ENCODE measurements around the gene GAPT.

Gene GAPT

GRCh38 chr5:58501778-58502417 is 10.7 kb downstream of the GAPT start:
- Histone ChIP-seq H2AFZ (ENCODE audit: low read length) (no peak overlapping the region), H3K9me3 (ENCODE audit: low read length) (no peaks in the 10 kb centered on the region), H3K9ac (ENCODE audit: low read length) (no peak overlapping the region), H3K4me3 (ENCODE audit: low read depth, low read length, poor library complexity, severe bottlenecking) (no peak overlapping the region), H3K9me2 (ENCODE audit: low read depth, low read length) (no peaks in the 10 kb centered on the region), H3K4me2 (ENCODE audit: low read length) (no peak overlapping the region), H3K27me3 (ENCODE audit: insufficient read depth, low read length) (no peaks in the 10 kb centered on the region), H3F3A (ENCODE audit: insufficient read depth, low read length) (no peaks in the 10 kb centered on the region), H3K79me2 (ENCODE audit: insufficient read depth, low read length) (no peaks in the 10 kb centered on the region), H3K36me3 (ENCODE audit: insufficient read depth, low read length) (no peaks in the 10 kb centered on the region), H3K4me1 (ENCODE audit: insufficient read depth, low read length, severe bottlenecking) (peaks cover 3% of the 10 kb centered on the region), H3K27ac (ENCODE audit: low read depth, low read length, poor library complexity, severe bottlenecking) (no peak overlapping the region), H4K20me1 (ENCODE audit: insufficient read depth, low read length) (no peaks in the 10 kb centered on the region)
- no peak for TF ChIP-seq CTCF (IDR thresholded peaks at IDR 0.05; ENCODE audit: low read length)
- no peak for TF ChIP-seq EZH2 (IDR thresholded peaks at IDR 0.05; ENCODE audit: borderline replicate concordance, low read length)

DNA sequence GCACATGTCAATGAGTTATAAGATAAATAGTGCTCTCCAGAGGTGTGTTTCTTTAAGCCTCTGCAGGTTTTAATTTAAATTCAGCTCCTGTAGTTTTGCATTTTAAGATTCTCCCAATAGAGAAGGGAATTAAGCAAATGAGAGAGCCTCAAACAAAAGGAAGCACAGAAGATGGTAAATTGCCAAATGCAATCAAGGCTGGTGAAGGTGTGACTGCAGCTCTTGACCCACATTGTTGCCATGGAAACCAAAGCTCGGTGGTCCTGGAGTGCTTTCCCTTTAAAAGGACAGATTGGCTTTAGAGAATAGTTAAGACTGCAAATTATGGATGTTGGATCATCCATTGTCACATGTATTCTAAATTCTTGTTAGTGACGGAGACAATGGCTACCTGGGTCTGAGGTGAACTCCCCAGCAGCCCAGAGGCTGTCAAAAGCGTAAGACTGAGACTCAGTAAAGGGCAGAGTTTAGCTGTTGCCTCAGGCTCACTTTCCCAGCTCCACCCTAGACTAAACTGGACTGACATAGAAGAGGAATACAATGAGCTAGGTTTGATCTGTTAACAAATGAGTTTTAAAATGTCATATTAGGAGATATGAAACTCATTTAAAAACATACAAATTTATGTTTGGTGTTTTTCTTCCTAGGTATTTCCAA is 12.3 kb downstream of the GAPT start:
- H3K27me3 ChIP-seq (ENCODE audit: insufficient read depth, low read length) = no peaks in the 10 kb centered on the region
- no peaks in the 10 kb centered on the region for H3K9me3 ChIP-seq (ENCODE audit: low read length)
- no peaks in the 10 kb centered on the region for H4K20me1 ChIP-seq (ENCODE audit: insufficient read depth, low read length)
- no peaks in the 10 kb centered on the region for H3K79me2 ChIP-seq (ENCODE audit: insufficient read depth, low read length)
- no peak overlapping the region for H3K27ac ChIP-seq (ENCODE audit: low read depth, low read length, poor library complexity, severe bottlenecking)
- no peaks in the 10 kb centered on the region for H3K36me3 ChIP-seq (ENCODE audit: insufficient read depth, low read length)
- H3K9ac ChIP-seq (ENCODE audit: low read length) = no peak overlapping the region
- TF ChIP-seq EZH2 (IDR thresholded peaks at IDR 0.05; ENCODE audit: borderline replicate concordance, low read length) (no peak), CTCF (IDR thresholded peaks at IDR 0.05; ENCODE audit: low read length) (no peak)
- no peak overlapping the region for H3K4me2 ChIP-seq (ENCODE audit: low read length)
- H3K9me2 ChIP-seq (ENCODE audit: low read depth, low read length) = no peaks in the 10 kb centered on the region
- no peaks in the 10 kb centered on the region for H3F3A ChIP-seq (ENCODE audit: insufficient read depth, low read length)
- no peak overlapping the region for H3K4me3 ChIP-seq (ENCODE audit: low read depth, low read length, poor library complexity, severe bottlenecking)
- H2AFZ ChIP-seq (ENCODE audit: low read length) = no peak overlapping the region
- peaks cover 3% of the 10 kb centered on the region for H3K4me1 ChIP-seq (ENCODE audit: insufficient read depth, low read length, severe bottlenecking)

- no peaks in the 10 kb centered on the region for H3K36me3 ChIP-seq (ENCODE audit: insufficient read depth, low read length)
- no peak overlapping the region for H2AFZ ChIP-seq (ENCODE audit: low read length)
- H3K27me3 ChIP-seq (ENCODE audit: insufficient read depth, low read length) = no peaks in the 10 kb centered on the region
- no peaks in the 10 kb centered on the region for H3K79me2 ChIP-seq (ENCODE audit: insufficient read depth, low read length)
- H3K4me1 ChIP-seq (ENCODE audit: insufficient read depth, low read length, severe bottlenecking) = peaks cover 3% of the 10 kb centered on the region
- no peak overlapping the region for H3K4me2 ChIP-seq (ENCODE audit: low read length)
- H3K9ac ChIP-seq (ENCODE audit: low read length) = no peak overlapping the region
- no peaks in the 10 kb centered on the region for H3K9me3 ChIP-seq (ENCODE audit: low read length)
- TF ChIP-seq EZH2 (IDR thresholded peaks at IDR 0.05; ENCODE audit: borderline replicate concordance, low read length) (no peak), CTCF (IDR thresholded peaks at IDR 0.05; ENCODE audit: low read length) (no peak)
- no peak overlapping the region for H3K27ac ChIP-seq (ENCODE audit: low read depth, low read length, poor library complexity, severe bottlenecking)
- no peaks in the 10 kb centered on the region for H3F3A ChIP-seq (ENCODE audit: insufficient read depth, low read length)
- H4K20me1 ChIP-seq (ENCODE audit: insufficient read depth, low read length) = no peaks in the 10 kb centered on the region
- H3K4me3 ChIP-seq (ENCODE audit: low read depth, low read length, poor library complexity, severe bottlenecking) = no peak overlapping the region
- H3K9me2 ChIP-seq (ENCODE audit: low read depth, low read length) = no peaks in the 10 kb centered on the region
Observed at GRCh38 chr5:58504766-58505165, 13.5 kb downstream of the GAPT start.
